TTC549 (cell line): Measurements from ENCODE around the gene NFE2.
"Not testable (repeated sequence)": the region's sequence is repeated elsewhere in the genome, so short reads cannot be mapped to it uniquely, and the experiment has no call there.

Experiments used
- FAIRE-seq: peaks from 2 replicates; lab custom pipeline; 2012; peaks lifted over from hg19 to GRCh38; lab: Jason Lieb, UNC

NFE2 gene

DNA sequence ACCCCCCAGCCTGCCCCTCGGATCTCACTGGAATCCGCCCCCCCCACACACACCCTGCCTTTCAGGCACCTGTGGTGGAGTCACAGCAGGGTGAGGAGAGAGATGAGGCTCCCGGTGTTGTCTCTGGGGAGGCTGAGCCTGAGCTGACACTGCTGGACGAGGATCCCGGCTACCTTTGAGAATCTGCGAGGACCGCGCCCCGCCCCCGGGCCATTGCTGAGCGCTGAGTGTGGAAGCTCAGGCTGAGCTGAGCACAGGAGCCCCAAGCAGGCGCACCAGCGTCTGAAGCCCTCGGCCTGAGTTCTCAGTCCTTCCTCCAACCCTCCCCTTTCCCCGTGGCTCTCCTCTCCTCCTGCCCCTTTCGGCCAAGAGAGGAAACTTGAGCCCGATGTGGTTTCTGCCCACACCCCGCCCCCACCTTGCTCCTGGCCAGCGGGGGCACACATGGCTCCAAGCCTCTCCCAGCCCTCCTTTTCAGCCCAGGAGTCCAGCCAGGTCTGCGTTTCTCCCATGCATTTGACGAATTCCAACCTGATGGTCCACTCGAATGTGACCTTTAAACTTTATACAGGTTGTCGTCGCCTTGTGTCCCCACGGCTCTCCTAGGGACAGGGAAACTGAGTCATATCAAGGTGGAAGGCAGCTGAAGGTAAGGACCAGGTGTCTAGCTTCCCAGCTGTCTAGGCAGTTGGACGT is at the start of gene NFE2:
TSS of gene NFE2 (minus strand) at position 284 of the 696 bp plus-strand sequence. CDS start 5,767 bp downstream, outside the sequence.
- no peak for FAIRE-seq

DNA sequence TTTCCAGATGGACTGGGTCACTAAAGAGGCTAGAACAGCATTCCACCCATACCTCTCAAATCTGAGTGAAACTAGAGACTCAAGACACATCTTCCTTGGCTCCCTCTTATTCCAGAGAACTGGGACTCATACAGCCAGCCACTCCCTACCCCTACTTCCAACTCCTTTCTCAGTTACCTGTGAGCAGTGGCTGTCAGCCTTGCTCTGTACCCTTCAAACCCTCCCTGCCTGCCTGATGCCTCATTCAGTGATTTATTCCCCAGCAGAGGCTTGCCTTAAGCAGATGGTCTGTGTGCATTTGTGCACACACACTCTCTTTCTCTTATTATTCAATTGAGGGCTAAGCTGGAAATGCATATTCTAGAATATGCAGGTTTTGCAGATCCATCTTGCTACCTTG is 48.9 kb upstream of the NFE2 start:
- FAIRE-seq: no peak

DNA sequence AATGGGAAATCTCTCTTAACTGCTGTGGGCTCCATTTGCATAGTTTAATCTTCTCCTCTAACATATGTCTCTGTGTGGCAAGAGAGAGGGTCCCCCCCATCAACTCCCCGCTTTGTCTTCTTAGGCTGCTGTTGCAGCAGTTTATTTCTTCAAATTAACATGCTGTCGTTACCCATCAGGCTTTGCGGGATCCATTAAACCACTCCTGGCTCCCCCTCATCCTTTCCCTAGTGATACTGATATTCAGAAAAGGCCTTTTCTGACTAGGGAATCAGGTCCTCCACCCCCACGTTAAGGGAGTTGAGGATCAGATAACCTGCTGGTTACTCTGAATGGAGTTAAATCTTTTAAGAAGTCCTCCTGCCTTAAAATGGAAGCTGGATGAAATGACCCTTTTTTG is 48.2 kb upstream of the NFE2 start:
- FAIRE-seq: no peak

DNA sequence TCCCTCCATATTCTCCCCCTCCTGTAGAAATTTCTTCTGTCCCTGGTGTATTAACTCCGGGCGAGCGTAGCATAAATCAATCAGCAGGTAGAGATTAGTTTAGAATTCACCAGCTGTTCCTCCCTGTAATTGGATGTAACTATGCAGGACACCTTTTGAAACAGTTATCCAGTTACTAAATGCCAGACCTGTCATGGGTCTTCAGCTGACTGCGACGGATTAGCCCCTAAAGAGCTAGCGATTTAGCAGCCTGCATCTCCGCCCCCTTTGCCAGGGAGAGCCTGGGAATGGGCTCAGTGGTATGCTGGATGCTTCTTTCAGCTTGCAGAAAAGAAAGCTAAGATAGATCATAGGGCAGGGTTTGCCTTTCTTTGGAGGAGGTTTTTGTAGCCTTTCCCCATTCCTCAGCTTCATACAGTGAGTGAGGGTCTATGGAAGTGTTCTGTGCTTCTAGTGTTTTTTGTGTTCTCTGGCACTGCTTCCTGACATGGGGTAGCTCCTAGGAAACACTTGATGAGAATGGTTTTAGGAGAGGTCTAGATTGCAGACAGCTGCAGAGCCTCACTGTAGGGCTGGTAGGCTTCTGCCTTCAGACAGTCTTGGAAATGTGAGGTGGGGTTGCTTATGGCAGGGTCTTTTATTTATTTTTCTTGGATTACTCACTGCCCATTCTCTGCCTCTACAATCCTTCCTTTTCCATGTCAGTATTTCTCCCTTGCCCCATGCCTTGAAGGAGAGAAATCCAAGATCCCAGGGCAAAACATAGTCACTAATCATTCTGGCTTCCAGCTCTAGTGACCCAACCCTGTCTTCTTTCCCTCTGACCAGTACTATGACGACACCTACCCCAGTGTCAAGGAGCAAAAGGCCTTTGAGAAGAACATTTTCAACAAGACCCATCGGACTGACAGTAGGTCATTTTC is 40.8 kb upstream of the NFE2 start:
- FAIRE-seq: no peak

DNA sequence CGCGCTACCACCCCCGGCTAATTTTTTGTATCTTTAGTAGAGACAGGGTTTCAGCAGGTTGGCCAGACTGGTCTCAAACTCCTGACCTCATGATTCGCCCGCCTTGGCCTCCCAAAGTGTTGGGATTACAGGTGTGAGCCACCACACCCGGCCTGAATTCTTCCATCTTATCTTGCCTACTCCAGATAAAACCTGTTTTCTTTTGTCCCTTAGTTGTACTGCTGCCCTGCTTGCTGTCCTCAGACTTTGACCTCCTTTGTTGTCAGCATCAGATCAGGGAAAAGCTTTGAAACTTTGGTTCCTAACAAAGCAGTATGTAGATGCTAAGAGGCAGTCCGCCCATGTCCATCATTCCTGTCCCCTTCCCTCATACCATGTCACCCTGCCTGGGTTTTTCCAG is 40.0 kb upstream of the NFE2 start:
- FAIRE-seq: no peak

DNA sequence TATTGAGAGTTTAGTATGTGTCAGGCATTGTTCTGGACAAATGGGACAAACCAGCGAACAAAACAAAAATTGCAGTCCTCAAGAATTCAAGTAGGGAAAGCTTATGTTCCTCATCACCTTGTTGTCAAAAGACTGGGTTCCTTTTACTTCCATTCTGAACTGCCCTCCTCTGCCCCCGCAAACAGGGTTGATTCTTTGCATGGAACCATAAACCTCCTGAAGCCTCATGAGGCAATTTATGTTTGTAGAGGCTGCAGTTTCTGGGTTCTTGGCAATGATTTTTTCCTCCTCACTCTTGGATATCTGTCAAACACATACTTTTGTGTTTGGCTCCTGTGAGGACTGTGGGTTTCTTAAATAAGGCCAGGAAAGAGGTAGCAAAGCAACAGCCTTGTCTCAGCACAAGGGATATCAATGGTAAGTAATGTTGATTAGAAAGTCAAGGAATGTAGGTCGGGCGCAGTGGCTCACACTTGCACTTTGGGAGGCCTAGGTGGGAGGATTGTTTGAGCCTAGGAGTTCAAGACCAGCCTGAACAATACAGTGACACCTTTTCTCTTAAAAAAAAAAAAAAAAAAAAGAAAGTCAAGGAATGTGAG is 38.0 kb upstream of the NFE2 start:
- no peak for FAIRE-seq

DNA sequence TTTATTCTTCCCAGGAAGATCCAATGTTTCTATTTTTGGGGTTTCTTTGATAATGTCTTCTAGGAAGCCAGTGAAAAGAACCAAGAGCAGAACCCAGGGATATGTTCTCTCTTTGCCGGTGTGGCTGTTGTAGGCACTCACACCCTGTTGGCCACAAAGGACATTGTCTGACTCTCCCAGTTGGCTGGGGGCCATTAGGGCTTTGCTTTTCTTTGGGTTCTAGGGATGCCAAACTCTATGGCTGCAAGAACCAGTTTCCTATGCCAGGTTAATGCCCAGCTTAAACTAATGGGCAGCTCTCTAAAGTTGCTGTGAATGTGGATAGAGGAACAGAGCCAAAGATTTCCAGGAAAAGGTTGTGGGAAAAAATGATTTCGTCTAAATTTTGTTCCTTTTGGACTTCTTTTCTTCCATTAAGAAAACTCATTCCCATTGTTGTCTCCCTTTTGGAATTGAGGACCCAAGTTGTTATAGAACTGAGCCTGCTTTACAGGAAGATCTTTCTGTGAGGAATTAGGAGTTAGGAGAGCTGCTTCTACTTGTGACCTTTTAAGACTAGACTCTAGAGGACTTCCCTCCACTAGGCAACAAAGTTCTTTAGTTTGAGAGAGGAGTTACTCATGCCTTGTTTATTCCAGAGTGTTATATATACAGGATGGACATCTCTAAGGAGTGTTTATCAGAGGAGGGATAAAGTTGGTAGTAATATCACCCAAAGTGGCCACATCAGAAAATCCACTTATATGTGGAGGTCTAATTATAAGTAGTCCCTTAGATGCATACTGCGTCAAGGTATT is 37.2 kb upstream of the NFE2 start:
- FAIRE-seq: no peak

DNA sequence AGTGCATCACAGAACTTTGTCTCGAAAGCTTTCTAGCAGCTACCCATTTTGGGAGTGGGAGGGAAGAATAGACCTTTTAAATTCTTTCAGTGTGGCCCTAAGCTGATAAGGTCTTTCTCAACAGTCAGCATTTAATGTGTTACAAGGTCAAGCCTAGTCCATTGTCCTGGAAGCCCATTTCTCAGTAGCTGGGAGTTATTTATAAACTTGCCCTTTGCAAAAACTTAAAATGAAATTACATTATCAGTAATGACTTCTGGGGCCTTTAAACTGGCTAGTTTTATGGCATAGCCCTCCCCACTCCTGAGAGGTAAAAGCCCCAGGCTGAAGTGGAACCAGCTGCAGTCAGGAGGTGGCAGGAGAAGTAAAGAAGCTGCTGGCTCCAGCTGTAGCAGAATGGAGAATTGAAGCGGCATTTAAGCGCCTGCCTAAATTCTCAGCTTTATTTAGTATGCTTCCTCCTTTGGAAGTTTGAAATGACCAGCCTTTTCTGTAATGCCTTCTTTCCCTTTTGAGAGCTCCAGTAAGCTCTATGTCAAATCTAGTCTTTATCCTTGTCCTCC is 36.5 kb upstream of the NFE2 start:
- FAIRE-seq: no peak

DNA sequence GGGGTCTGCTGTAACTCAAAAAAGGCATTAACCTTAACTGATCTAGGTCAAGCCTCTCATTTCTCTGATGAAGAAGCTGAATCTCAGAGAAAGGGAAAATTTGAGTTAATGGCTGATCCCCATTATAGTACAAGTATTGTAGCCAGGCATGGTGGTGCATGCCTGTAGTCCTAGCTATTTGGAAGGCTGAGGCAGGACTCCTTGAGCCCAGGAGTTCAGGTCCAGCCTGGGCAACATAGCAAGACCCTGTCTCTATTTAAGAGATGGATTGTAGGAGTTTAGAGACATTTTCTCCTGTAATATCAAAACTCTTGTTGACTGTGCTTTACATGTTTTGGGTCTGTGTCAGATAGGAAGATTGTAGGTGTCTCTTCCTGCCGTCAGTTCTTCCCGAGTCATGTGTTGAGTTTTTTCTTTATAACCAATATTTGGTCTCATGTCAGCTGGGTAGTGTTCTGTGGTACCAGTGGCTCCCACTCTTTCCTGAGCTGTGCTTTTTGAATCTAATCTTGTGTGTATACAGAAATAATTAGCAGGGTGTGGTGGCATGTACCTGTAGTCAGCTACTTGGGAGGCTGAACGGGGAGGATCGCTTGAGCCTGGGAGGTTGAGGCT is 32.7 kb upstream of the NFE2 start:
- FAIRE-seq: no peak

DNA sequence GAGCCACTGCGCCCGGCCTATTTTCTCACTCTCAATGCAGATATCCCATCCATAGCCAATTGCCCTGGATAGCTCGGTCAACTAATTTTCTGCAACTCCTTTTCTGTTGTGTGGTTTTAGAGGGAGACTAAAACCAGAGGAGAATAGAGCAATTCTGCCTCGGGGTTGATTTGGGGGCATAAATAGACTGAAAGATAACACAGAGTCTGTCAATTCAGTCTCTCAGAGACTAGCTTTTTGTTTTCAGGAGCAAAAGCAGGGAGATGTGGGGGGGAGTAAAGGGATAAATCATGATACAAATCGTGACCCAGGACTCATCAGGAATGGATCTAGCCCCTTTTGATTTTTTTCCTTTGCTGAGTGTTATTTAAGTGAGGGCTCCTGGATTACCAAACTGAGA is 30.6 kb upstream of the NFE2 start:
- no peak for FAIRE-seq

DNA sequence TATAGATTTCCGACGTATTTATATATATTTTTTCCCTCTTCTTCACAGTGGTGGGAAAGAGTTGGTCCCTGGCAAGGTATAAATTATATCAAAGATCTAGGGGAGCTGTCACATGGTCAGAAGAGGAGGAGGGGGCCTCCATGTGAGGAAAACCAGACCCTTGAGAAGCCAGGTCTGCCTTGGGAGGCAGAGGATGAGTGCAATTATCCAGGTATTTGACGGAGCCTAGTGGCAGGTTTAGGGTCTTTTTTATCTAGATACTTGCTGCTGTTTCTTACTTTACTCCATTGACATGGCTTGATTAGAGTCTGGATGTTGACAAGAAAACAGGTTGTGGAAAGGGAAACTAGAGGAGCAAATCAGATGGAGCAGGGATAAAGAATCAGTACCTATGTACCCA is 29.6 kb upstream of the NFE2 start:
- no peak for FAIRE-seq

DNA sequence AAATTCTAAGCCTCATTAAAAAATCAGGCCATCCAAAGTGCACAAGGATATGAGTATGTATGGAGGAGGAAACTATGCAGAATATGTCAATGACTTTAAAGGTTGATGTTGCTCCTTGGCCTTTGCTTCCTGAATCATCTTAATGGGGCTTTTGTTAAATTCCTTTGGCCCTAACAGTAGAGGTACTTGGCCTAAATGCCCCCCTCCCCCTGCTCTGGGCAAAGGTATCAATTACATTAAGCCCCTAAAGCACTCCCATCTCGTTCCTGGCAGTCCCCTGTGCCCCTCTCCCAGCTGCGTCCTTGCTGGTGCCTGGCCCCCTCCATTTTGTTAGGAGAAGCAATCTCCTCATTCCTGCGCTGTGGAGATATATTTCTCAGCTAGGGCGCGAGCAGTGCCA is 28.9 kb upstream of the NFE2 start:
- FAIRE-seq: no peak

DNA sequence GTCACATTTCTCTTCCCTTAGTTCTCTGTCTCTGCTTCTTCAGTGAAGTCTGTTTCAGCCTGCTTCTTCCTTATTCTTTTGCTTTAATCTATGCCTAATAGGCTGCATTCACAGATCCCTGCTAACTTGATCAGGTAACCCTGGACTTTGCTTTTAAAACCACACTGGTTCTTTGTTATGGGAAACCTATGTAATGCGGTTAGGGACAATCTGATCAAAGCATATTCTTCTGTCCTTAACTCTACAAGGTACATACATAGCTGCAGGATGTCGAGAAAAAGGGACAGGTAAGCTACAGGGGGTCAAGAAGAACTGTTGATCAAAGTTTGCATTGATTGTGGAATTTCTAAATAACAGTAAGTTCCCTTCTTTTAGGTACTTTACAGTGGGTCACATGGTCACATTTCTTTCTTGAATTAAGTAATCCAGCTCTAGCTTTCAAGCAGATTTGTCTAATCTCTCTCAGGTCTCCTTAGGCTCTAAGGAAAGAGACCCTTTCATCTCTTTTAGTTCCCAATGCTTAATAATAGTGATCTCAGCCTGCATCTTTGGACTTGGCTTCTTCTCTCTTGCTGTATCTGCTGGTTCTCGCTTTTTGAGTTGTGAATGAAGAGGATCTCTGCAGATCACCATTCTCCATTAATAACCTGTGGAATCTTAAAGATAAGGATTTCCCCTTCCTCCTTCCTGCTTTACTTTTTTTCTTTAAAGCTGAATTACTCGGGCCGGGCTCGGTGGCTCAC is 28.0 kb upstream of the NFE2 start:
- FAIRE-seq: no peak

DNA sequence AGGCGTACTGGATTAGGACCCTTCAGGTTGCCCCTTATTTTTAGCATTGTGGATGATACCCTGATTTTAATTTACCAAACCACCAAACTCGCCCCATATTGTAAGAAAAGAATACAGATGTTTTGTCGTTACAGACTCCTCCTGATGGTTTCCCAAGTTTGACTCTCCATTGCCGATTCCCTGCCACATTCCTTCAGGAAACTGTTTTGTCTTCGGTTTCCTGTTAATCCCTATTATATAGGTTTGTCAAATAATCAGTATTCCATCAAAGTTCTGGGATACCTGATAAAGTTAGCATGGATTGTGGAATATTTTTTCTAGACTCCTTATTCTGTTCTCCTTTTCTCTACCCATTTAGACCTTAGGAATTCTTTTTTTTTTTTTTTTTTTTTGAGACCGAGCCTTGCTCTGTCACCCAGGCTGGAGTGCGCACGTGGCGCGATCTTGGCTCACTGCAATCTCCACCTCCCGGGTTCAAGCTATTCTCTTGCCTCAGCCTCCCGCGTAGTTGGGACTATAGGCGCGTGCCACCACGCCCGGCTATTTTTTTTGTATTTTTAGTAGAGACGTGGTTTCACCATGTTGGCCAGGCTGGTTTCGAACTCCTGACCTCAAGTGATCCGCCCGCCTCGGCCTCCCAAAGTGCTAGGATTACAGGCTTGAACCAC is 24.8 kb upstream of the NFE2 start:
- not testable (repeated sequence) for FAIRE-seq

DNA sequence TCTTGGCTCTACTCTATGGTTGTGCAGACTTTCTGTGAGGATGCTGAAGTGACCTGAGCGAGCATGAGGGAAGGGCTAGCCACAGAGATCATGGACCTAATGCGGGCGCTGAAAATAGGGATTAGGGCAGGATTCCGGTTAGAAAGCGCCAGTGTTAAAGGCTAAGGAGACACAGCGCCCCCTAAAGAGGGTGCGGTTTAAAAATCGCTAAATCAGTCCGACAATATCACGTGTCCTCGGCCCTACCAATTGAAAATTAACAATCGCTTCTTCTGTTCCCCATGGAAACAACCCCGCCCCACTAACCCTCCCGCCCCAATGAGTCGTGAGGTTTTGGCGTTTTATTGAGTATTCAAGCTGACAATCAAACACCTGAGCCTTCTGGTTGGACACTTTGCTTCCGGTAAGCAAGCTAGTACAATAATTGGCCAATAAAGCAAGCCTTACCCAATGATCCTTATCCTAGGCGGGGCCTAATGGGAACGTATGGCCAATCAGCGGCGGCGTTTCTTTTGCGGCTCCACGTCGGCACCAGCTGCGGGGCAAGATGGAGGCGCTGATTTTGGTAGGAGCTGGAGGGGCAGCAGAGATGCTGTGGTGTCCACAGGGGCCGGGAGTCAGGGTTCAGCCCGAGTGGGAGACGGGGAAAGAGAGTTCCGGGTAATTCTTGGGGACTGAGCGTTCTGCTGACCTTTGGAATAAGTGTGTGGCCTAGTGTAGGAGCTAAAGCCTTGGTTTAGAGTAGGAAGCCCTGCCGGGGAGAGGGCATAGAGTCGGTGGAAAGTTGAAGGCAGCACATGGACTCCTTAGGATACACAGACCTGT is 24.0 kb upstream of the NFE2 start, which contains the start of gene COPZ1:
TSS of gene COPZ1 (plus strand) at position 515 of the 825 bp plus-strand sequence. CDS start at position 548, 33 bp downstream.
- peak; percentile 95 for FAIRE-seq

DNA sequence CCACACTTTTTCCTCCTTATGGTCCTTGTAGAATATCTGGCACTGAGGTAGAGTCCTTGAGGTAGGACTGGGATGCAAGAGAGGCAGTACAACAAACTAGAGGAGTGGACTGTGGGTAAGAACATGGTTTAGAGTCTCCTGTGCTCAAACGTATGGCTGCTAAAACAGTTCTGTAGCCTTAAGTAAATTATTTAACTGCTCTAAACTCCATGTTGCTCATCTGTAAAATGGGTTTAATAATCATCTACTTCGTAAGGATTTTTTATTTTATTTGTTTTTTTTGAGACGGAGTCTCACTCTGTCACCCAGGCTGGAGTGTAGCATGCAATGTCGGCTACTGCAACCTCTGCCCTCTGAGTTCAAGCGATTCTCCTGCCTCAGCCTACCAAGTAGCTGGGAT is 20.5 kb upstream of the NFE2 start:
- FAIRE-seq: no peak

DNA sequence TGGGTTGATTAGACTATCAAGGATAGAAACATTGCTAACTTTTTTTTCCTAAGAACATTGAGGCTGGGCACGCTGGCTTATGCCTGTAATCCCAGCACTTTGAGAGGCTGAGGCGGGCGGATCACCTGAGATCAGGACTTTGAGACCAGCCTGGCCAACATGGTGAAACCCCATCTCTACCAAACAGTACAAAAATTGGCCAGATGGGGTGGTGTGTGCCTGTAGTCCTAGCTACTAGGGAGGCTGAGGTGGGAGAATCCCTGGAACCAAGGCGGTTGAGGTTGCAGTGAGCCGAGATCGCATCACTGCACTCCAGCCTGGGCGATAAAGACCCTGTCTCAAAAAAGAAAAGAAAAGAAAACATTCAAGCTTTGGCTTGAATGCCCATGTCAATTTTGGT is 11.5 kb upstream of the NFE2 start:
- not testable (repeated sequence) for FAIRE-seq

DNA sequence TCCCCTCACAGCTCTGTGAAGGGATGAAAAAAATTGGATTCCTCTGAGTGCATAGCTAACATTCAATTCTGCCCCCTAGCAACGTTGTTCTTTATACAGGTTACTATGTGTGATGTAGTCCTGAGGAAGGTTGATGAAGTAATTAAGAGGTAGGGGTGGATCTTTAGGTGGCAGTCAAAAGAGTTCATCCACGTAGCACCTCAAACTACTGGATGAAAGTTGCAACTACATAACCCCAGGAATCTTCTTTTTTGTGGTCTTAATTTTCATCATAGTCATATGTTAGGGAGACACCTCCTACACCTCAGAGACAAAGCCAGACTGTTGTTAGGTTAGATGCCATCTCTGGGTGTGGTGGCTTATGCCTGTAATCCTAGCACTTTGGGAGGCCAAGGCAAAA is 10.2 kb upstream of the NFE2 start:
- no peak for FAIRE-seq
